HG02678 (cell line): ENCODE measurements around the gene FABP6.
A peak's percentile ranks its signal among the peaks of the same experiment; 100 is the strongest.
"Not testable (repeated sequence)": the region's sequence is repeated elsewhere in the genome, so short reads cannot be mapped to it uniquely, and the experiment has no call there.

Source experiments
- ATAC-seq: cut with Tn5 transposase; IDR thresholded peaks from one replicate; pipeline ENCODE4 v1.9.1; 2021; ENCODE audit warnings: mild to moderate bottlenecking, moderate library complexity; ENCODE audit not compliant: unreplicated experiment

Gene FABP6

DNA sequence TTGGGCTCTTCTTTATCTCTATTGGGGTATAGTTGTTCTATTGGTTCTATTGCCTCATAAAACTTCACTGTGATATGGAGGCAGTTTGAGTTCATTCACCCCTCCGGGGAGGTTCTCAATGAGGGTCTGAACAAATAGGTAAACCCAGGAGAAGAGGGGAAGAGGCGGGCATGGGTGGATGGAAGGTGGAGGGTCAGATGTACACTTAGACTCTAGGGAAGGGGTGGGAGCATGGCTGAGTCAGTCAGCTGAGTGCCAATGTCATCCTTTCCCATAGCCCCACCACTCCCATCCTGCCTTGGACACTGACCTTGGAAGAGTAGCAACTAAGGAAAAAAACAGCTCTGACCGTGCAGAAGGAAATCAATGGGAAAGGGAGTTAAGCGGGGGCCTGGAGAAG is 9.9 kb upstream of the FABP6 start:
- ATAC-seq, result no peak

DNA sequence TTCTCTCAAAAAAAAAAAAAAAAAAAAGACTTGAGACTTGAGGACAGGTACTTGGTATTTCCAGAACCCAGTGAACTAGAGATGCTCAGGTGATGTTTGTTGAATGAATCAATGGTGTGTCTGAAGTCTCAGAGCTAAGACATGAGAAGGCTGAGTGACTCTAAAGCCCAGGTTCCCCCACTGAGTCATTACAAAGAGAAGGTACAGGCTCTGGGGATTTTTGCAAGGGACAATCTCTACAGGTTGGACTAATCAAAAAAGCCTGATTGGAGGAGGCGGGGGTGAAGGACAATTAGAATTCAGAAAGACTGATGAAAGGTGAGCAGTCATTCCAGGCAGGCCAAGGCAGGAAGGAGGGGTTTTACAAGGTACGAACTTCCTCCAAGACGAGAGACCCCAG is 8.2 kb upstream of the FABP6 start:
- no peak for ATAC-seq

DNA sequence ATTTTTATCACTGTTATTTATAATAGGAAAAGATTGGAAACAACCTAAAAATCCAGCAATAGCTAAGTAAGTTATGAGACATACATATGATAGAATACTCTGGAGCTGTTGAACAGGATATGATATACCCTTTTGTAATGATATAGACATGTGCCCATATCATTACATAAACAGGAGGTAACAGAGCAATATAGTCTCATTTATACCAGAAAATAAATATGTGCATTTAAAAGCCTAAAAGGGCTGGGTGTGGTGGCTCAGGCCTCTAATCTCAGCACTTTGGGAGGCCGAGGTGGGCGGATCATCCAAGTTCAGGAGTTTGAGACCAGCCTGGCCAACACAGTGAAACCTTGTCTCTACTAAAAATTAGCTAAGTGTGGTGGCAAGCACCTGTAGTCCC is 2.3 kb upstream of the FABP6 start:
- ATAC-seq, result no peak

DNA sequence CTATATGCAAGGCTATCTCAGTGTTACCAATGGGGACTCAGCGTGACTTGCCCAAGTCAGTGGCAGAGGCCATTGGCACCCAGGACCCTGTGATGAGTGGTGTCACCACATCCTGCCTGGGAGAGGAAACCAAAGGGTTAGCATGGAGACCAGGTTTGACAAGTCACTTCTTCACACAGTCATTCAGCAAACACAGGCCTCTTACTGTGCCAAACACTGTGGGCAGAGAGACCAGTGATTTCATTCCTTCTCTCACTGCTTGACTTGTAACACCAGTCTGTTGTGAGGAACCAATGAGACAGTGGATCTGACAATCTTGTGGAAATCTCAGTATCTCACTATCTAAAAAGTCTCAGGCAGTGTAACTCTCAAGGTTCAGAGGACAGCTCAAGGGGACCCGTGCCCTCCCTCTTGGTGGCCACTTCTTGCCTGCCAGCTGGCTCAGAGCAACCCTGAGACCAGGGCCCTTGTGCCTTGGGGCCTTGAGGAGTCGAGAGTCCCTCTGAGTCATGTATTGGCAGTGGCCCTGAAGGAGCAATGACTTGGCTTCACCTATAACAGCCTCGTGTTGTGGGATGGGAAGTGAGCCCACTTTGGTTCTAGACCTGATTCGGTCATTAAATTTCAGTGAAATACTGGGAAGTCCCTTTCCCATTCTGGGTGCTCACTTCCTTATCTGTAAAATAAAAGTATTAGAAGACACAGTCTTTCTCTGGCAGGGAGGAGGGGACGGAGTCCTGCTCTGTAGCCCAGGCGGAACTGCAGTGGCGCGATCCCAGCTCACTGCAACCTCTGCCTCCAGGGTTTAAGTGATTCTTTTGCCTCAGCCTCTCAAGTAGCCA is 1.6 kb downstream of the FABP6 start:
- ATAC-seq, result peak; percentile 59

DNA sequence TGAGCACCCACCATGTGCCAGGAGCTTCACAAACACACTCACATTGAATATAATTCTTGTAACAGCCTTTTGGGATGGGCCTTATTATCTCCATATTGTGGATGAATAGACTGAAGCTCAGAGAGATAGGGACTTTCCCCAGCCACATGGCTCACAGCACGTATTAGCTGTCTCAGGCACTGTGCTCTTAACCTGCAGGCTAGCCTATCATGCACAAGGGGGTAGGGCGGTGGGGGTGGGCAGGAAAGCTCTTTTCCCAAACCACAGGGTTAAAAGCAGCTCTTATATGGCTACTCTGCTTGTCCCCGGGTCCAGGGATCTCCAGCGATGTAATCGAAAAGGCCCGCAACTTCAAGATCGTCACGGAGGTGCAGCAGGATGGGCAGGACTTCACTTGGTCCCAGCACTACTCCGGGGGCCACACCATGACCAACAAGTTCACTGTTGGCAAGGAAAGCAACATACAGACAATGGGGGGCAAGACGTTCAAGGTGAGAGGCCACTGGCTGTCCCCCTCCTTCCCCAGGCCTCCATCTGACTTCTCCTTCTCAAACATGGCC is 2.6 kb downstream of the FABP6 start:
- ATAC-seq, result peak; percentile 50

DNA sequence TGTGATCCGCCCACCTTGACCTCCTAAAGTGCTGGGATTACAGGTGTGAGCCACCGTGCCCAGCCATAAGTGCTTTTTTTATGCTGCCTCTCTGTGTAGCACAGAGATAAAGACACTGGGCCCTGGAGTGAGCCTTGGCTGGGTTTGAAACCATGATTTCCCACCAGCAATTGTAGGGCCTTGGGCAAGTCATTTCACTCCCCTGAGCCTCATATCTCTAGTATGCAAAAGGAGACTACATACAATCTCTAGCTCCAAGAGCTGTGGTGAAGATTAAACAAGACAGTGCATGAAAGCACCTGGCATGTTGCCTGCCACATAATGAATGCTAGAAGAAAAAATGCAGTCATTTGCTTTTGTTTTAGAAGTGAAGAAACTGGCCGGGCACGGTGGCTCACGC is 3.9 kb downstream of the FABP6 start:
- no peak for ATAC-seq

DNA sequence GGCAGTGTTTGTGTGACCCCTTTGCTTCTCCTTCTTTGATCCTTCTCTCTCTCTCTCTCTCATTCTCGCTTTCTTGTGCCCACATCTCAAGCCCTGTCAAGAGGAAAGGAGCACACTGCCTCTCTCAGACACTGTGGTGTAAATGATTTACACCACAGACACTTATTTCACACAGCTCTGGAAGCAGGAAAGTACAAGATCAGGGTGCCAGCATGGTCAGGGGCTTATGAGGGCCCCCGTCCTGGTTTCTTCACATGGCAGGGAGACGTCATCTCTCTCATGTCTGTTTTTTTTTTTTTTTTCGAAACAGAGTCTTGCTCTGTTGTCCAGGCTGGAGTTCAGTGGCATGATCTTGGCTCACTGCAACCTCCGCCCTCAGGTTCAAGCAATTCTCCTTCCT is 6.4 kb downstream of the FABP6 start:
- ATAC-seq, result no peak

DNA sequence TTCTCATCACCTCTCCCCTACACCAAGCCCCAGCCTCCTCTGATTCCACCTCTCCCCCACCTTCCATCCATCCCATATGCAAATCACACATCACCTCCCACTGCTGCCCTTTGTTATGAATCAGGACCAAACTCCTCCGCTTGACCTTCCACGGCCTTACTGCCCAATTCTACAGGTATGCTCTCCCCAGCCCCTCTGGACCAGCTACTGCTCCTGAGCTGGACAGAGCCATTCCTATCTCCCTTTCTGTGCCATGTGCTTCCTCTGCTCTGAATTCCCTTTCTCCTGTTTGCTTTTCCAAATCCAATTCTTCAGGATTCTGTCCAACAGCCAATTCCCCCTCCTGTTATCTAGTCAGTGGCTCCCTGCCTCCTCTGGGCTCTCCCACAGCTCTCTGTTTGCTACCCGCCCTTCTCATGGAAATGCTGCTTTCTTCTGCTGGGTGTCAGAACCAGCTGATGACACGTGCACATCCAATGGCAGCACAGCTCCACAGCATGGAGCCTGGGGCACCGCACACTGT is 8.3 kb downstream of the FABP6 start:
- no peak for ATAC-seq

DNA sequence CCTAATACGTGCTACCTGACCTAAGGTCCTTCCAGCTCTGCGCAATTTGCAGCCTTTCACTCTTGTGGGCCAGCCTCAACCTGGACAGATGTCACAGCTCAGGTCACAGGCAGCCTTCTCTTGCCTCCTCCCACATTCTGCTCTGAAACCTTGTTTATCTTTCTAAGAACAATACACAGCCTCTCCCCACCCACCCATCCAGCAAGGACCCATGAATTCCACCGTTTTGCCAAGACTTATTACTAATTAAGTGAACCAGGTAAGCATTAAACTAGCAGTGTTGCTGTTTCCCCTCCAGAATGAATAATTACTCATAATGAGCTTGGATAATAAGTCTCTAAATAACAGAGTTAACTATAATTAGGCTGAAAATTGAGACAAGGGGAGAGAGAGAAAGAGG is 11.0 kb downstream of the FABP6 start:
- ATAC-seq, result no peak

DNA sequence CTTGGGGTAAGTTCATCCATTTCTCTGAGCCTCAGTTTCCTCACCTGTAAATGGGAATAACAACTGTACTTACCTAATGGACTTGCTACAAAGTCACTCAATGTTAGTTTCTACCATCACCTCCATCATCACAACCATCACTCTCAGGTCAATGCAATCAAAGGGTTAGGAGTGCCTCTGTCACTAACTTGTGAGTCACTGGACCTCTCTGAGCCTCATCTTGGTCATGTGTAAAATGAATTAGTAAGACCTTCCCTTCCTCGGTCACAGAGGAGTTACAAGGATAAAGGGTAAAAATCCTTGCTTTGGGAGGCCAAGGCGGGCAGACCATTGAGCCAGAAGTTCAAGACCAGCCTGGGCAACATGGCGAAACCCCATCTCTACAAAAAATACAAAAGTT is 12.8 kb downstream of the FABP6 start:
- no peak for ATAC-seq

DNA sequence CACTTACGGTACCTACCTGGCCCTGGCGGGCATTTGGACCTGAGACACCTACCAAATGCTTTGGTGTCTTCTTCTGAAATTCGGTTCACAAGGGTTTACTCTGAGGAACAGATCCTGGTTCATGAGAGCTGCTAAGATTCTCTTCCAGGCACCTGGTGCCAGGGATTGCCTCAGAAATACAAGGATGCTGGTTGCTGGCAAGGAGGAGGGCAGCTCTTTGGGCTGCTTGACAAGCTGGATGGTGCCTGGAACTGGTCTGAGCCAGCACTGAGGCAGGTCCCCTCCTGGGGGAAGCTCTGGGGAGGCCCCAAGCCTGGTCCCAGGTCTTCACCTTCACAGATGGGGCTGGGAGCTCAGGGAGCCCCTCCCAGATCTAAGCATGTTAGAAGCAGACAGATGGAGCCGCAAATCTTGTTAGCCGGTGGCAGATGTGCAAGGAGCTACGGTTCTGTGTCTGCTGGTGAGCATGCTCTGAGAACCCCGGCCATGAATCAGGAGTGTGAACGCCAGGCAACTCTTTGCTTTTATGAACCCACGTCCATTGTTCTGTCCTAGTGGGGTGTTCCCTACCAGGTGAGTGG is 16.3 kb downstream of the FABP6 start:
- no peak for ATAC-seq

DNA sequence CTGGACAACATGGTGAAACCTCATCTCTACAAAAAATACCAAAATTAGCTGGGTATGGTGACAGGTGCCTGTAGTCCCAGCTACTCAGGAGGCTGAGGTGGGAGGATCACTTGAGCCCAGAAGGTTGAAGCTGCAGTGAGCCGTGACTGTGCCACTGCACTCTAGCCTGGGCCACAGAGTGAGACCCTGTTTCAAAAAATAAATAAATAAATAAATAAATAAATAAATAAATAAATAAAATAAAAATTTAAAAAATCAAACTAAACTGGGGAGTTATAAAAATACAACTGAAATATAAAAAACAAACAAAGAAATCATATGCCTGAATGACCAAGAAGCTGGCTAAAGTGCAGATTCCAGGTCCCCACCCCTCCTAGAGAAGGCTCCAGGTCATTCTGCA is 20.3 kb downstream of the FABP6 start:
- ATAC-seq, result not testable (repeated sequence)

DNA sequence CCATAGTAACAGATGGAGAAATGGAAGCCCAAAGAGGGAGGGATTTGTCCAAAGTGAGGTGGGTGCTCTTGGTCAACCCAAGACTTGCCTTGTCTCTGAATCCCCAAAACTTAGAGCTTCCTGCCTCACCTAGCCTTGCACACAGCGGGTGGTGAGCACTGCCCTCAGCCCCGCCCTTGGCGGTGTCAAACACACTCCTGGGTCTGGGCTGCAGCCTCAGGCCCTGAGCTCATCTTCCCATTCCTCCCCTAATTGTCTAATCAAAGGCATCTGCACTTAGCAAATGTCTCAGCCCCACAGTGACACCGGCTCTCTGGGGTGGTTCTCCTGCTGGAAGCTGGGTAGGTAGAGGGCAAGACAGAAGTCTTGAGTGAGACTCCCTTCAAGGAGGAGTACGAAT is 20.9 kb downstream of the FABP6 start:
- no peak for ATAC-seq

DNA sequence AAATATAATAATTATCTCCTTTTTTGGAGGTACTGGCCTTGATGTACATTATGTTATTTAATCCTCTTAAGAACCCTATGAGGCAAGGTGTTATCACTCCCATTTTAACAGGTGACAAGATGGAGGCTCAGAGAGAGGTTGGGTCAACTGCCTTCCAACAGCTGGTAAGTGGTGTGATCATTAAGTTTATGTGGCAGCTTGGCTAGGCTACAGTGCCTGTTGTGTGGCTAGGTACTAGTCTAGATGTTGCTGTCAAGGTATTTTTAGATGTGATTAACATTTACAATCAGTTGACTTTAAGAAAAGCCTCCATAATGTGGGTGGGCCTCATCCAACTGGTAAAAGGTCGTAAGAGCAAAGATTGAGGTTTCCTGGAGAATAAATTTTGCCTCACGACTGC is 21.5 kb downstream of the FABP6 start:
- no peak for ATAC-seq

DNA sequence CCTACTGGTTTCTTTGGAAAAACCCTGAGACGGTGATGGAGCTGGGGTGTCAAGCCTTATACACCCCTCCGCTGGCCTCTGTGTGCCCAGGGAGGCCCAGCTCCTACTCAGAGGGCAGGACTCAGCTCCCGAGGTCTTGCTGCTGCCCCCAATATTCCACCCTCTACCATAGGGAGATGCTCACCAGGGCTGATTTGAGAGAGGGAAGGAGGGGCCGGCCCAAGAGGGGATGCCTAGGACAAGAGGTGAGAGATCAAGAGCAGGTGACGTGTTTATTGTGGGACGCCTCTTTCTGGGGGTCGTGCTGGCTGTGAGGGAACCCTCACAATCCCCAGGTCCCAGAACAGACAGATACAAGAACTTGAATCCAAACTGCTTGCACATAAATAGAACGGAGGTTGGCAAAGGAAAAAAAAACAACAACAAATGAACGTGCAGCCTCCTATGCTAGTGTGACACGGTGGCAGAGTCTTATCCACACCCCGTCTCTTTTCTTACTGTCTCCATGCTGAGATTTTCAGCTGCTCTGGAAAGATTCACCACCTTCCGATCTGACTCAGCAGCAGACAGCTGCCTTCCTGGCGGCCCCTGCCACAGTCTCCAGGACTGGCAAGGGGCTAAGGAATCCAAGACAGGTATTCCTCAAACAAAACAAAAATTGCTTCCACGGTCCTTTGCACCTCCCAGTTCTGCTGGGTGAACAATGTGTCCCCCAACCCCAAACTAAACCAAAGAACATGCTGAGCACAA is 22.3 kb downstream of the FABP6 start:
- ATAC-seq, result no peak

DNA sequence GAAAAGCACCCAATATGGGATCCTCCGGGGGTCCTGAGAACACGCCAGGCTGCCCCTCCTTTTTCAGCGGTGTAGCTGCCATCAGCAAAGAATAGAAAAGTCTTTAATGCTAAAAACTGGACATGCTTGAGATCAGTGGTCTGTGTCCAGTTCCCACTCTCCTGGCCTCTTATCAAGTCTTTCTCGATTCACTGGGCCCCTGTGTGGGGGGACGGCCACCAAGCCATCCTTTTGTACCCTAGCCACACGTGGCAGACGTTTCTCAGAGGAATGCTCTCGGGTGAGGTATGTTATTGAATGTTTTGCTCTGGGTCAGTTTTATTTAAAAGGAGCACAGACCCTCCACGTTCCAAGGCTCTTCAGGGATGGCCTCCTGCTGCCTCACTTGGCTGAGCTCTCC is 23.6 kb downstream of the FABP6 start:
- ATAC-seq, result no peak

DNA sequence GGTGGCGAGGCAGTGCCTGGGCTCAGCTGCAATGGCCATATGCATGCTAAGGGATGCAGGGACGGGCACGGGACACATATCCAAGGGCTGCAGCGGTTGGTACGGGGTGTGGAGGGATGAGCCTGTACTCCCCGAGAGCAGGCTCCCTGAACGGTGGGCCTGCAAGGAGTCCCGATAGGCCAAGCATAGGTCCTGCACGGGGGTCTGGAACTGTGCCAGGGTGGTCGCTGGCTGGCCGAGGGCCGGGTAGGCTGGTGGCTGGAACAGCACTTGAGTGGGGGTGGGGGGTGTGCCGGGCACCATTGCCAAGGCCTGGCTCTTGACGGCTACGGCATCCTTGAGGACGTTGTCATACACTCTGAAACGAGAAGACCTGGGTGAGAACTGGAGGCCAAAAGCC is 24.1 kb downstream of the FABP6 start:
- ATAC-seq, result no peak

DNA sequence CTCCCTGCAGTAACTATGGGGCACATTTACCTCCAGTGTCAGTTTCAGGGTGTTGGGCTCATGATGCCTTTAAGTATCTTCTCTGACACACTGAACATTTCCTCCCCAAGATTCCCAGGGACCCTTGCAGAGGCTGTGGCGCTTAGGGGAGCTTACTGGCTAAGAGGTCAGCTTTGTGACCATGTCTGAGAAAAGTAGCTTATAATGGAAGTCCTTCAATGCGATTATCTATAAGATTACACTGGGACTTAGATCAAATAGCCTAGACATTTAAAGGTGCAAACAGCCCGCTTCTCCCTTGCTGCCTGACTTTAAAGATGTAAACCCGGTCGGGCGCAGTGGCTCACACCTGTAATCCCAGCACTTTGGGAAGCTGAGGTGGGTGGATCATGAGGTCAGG is 25.4 kb downstream of the FABP6 start:
- no peak for ATAC-seq

DNA sequence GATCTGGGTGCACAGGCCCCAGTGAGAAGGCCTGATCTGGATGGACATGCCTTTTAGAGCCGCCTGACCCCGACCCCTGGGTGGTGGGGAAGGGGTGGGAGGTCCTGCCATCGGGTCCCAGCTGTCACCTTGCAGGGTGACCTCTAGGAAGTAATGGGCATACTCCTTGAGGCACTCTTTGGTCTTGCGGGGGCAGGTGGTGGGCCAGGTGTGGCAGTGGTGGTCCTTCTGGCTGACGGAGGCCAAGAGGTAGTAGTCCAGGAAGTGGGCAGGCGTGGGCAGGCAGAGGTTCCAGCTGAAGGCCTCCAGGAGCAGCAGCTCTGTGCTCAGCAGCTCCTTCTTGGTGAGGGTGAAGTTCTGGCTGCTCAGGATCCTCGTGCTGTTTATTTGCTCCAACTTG is 30.0 kb downstream of the FABP6 start:
- ATAC-seq, result no peak

DNA sequence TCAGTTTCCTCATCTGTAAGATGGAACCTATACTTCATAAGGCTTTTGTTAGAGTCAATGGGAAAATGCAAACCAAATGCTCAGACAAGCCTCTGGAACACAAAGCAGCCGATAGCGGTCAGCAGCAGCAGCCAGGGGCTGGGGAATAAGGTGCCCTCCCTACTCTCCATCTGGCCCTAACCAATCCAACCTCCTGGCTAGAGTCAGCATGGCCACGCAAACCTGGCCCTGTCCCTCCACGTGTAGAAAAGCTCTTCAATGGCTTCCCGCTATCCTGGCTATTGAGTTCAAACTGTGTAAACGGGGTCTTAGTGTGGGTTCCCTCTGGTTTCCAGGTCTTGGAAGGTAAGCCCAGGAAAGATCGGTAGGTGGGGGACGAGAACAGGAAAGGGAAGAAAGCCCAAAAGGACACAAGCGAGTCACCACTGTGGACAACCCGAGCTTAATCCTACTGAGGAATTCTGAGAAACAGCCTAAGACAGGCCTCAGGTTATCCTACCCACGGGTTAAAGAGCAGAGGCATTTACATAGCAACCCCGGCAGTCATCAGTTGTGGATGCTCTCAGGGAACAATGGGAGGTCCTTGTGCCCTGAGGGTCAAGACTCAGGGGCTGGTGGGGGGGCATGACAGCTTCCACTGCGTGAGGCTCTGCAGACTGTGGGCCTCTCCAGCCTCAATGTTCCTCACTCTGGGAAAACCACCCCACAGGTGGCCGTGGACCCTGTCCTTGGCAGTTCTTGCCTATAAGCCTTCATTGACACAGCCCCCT is 30.9 kb downstream of the FABP6 start:
- peak; percentile 2 for ATAC-seq
